ENCODE results near the gene TBC1D12. TPM values are rescaled to one million over a fixed set of nuclear protein-coding genes. Genes with fewer than 3 reads are reported as not detected.

The TBC1D12 gene
- total and polyA plus RNA-seq, 3 donors from 2014 or later, result 19.4 to 23.1 (median 22.3) TPM

GRCh38 chr10:94465684-94466083, 63.3 kb downstream of the TBC1D12 start:
- Histone ChIP-seq H3K27me3 (no peaks in the 10 kb centered on the region), H3K9me3 (no peaks in the 10 kb centered on the region), H3K27ac (no peak overlapping the region), H3K36me3 (ENCODE audit: low read depth, missing control alignments) (no peaks in the 10 kb centered on the region), H3K4me1 (no peaks in the 10 kb centered on the region), H3K4me3 (no peak overlapping the region)
- TF ChIP-seq, protein P1, sequence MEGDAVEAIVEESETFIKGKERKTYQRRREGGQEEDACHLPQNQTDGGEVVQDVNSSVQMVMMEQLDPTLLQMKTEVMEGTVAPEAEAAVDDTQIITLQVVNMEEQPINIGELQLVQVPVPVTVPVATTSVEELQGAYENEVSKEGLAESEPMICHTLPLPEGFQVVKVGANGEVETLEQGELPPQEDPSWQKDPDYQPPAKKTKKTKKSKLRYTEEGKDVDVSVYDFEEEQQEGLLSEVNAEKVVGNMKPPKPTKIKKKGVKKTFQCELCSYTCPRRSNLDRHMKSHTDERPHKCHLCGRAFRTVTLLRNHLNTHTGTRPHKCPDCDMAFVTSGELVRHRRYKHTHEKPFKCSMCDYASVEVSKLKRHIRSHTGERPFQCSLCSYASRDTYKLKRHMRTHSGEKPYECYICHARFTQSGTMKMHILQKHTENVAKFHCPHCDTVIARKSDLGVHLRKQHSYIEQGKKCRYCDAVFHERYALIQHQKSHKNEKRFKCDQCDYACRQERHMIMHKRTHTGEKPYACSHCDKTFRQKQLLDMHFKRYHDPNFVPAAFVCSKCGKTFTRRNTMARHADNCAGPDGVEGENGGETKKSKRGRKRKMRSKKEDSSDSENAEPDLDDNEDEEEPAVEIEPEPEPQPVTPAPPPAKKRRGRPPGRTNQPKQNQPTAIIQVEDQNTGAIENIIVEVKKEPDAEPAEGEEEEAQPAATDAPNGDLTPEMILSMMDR (IDR thresholded peaks at IDR 0.05), result no peak
- TF ChIP-seq POLR2A (IDR thresholded peaks at IDR 0.05), result no peak
- intact Hi-C loops (cut with DNase I; ENCODE audit: low total_unique reads), result no loop called here
- no peak for DNase-seq
- 94 to 96% methylated on average over 15 of the region's 15 CpGs for WGBS, 2 donors

- intact Hi-C loops (cut with DNase I; ENCODE audit: low total_unique reads), result no loop called here
- H3K27ac ChIP-seq, result no peak overlapping the region
- TF ChIP-seq, protein P1 (IDR thresholded peaks at IDR 0.05), result no peak
- no peak for TF ChIP-seq POLR2A (IDR thresholded peaks at IDR 0.05)
- H3K4me3 ChIP-seq, result no peak overlapping the region
- H3K4me1 ChIP-seq, result no peaks in the 10 kb centered on the region
- no peaks in the 10 kb centered on the region for H3K9me3 ChIP-seq
- H3K27me3 ChIP-seq, result no peaks in the 10 kb centered on the region
- H3K36me3 ChIP-seq (ENCODE audit: low read depth, missing control alignments), result no peaks in the 10 kb centered on the region
- no peak for DNase-seq
Observed at GRCh38 chr10:94481410-94481809, 79.1 kb downstream of the TBC1D12 start.

DNA sequence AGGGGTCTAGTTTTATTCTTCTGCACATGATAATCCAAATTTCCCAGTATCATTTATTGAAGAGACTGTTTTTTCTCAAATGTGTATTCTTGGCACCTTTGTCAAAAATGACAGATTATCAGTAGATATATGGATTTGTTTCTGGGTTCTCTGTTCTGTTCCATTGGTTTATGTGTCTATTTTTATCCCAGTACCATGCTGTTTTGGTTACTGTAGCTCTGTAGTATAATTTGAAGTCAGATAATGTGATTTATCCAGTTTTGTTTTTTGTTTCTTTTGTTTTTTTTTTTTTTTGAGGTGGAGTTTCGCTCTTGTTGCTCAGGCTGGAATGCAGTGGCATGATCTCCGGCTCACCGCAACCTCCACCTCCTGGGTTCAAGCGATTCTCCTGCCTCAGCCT, 81.6 kb downstream of the TBC1D12 start:
- Histone ChIP-seq H3K27ac (no peak overlapping the region), H3K4me1 (peaks cover under 1% of the 10 kb centered on the region), H3K27me3 (no peaks in the 10 kb centered on the region), H3K36me3 (ENCODE audit: low read depth, missing control alignments) (no peaks in the 10 kb centered on the region), H3K9me3 (no peaks in the 10 kb centered on the region), H3K4me3 (no peak overlapping the region)
- whole genome bisulfite sequencing, 2 donors, result 95 to 97% methylated on average over 4 of the region's 4 CpGs
- DNase-seq, result no peak
- intact Hi-C loops (cut with DNase I; ENCODE audit: low total_unique reads), result no loop called here
- no peak for TF ChIP-seq POLR2A (IDR thresholded peaks at IDR 0.05)
- TF ChIP-seq, protein P1 (IDR thresholded peaks at IDR 0.05), result no peak

DNA sequence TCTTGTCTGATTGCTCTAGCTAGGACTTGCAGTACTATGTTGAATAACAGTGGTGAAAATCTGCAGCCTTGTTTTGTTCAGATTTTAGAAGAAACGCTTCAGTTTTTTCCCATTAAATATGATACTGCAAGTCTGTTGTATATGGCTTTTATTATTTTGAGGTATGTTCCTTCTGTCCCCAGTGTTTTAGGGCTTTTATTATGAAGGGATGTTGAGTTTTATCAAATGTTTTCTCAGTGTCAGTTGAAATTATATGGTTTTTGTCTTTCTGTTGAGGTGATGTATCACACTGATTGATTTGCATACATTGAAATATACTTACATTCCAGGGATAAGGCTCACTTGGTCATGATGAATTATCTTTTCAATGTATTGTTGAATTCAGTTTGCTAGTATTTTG, 82.8 kb downstream of the TBC1D12 start:
- no peaks in the 10 kb centered on the region for H3K9me3 ChIP-seq
- peaks cover 4% of the 10 kb centered on the region for H3K4me1 ChIP-seq
- no peaks in the 10 kb centered on the region for H3K36me3 ChIP-seq (ENCODE audit: low read depth, missing control alignments)
- H3K4me3 ChIP-seq, result no peak overlapping the region
- 93 to 98% methylated on average over 1 of the region's 1 CpG for WGBS, 2 donors
- intact Hi-C loops (cut with DNase I; ENCODE audit: low total_unique reads), result no loop called here
- H3K27me3 ChIP-seq, result no peaks in the 10 kb centered on the region
- no peak for DNase-seq
- TF ChIP-seq, protein P1 (IDR thresholded peaks at IDR 0.05), result no peak
- no peak for TF ChIP-seq POLR2A (IDR thresholded peaks at IDR 0.05)
- H3K27ac ChIP-seq, result no peak overlapping the region

DNA sequence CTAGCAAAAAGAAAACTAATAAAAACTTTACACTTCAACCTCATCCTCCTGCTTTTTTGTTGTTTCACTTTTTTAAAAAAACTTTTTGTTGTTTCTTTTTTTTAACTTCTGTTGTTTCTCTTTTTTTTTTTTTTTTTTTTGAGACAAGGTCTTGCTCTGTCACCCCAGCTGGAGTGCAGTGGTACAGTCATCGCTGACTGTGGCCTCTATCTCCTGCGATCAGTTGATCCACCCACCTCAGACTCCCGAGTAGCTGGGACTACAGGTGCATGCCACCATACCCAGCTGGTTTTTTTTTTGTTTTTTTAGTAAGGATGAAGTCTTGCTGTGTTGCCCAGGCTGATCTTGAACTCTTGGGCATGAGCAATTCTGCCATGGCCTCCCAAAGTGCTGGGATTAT, 85.2 kb downstream of the TBC1D12 start:
- Histone ChIP-seq H3K4me3 (no peak overlapping the region), H3K27me3 (no peaks in the 10 kb centered on the region), H3K9me3 (no peaks in the 10 kb centered on the region), H3K36me3 (ENCODE audit: low read depth, missing control alignments) (no peaks in the 10 kb centered on the region), H3K27ac (no peak overlapping the region), H3K4me1 (peaks cover 14% of the 10 kb centered on the region)
- no peak for TF ChIP-seq POLR2A (IDR thresholded peaks at IDR 0.05)
- TF ChIP-seq, protein P1 (IDR thresholded peaks at IDR 0.05), result no peak
- intact Hi-C loops (cut with DNase I; ENCODE audit: low total_unique reads), result no loop called here
- 92 to 96% methylated on average over 3 of the region's 3 CpGs for WGBS, 2 donors
- no peak for DNase-seq

Data from testis (tissue), 3 donors.